ENCODE measurements around the gene TUBA4B.
A peak's percentile ranks its signal among the peaks of the same experiment; 100 is the strongest.

Gene TUBA4B

DNA sequence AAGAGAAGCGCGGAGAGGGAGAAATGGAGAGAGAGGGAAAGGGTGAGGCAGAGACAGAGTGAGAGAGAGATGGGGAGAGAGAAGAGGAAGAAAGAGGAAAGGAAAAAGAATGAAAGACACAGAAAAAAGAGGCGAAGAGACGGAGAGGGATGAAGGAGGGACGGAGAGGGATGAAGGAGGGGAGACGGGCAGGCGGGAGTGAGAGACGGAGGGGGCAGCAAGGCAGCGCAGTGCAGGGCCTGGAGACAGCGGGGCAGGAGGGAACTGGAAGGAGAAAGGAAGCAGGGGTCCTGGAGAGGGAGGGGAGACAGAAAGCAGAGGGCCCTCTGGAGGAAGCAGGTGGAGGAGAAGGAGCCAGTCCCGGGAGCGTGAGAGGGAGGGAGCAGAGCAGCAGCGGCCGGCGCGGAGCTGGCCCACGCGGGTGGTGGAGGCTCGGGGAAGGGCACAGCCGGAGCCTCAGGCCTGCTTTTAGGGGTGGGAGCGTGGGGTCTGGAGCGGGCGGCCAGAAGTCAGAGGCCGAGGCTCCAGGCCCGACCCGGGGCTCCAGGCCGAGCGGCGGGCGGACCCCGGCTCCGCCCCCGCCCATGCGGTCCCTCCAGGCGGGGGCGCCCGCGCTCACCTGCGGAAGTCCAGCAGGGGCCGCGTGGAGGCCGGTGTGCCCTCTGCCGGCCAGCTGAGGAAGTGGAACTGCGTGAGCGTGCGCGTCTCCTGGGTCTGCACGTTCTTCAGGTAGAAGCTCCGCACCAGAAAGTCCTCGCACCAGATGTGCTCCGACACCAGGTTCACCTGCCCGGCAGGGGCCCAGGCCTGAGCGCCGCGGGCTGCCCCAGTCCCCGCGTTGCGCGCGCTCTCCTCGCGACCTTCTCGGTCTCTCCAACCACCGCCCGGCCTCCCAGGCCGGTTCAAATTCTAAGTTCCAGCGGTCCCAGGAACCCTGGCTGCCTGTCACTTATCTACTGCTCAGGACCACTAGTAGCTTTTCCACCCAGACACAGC lies 41.6 kb downstream of the TUBA4B start:
- no peak for TF ChIP-seq SP1 (IDR thresholded peaks at IDR 0.05)
- TF ChIP-seq BHLHE40 (IDR thresholded peaks at IDR 0.05; ENCODE audit: borderline replicate concordance): no peak
- no peak for TF ChIP-seq CTBP1 (IDR thresholded peaks at IDR 0.05; ENCODE audit: borderline replicate concordance)
- TF ChIP-seq NFRKB (IDR thresholded peaks at IDR 0.05): no peak
- TF ChIP-seq FOXM1 (IDR thresholded peaks at IDR 0.05; ENCODE audit: borderline replicate concordance): no peak
- TF ChIP-seq TARDBP (IDR thresholded peaks at IDR 0.05): no peak
- no peak; the same call in 1 of the 2 replicates for TF ChIP-seq L3MBTL2 (conservative IDR thresholded peaks at IDR 0.05)
- TF ChIP-seq, protein P1, sequence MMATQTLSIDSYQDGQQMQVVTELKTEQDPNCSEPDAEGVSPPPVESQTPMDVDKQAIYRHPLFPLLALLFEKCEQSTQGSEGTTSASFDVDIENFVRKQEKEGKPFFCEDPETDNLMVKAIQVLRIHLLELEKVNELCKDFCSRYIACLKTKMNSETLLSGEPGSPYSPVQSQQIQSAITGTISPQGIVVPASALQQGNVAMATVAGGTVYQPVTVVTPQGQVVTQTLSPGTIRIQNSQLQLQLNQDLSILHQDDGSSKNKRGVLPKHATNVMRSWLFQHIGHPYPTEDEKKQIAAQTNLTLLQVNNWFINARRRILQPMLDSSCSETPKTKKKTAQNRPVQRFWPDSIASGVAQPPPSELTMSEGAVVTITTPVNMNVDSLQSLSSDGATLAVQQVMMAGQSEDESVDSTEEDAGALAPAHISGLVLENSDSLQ (IDR thresholded peaks at IDR 0.05): no peak
- no peak for TF ChIP-seq ZNF384 (IDR thresholded peaks at IDR 0.05)
- no peak for TF ChIP-seq LEF1 (IDR thresholded peaks at IDR 0.05; ENCODE audit: borderline replicate concordance)
- ChIA-PET POLR2A (interaction anchor here (0.7 to 3.8 kb wide), 12 partner anchors 11 to 136 kb away, joined by 3 to 22 read pairs (median 4); partner anchors contain the start of genes ANKZF1, ATG9A, CNPPD1 and DNAJB2), CTCF (interaction anchor here (0.6 to 3.2 kb wide), 27 partner anchors 8 to 141 kb away, joined by 3 to 36 read pairs (median 5); partner anchors contain the start of genes ANKZF1, ATG9A, CNPPD1 and DNAJB2)
- peak; percentile 94 for DNase-seq (ENCODE audit: extremely low spot score)

DNA sequence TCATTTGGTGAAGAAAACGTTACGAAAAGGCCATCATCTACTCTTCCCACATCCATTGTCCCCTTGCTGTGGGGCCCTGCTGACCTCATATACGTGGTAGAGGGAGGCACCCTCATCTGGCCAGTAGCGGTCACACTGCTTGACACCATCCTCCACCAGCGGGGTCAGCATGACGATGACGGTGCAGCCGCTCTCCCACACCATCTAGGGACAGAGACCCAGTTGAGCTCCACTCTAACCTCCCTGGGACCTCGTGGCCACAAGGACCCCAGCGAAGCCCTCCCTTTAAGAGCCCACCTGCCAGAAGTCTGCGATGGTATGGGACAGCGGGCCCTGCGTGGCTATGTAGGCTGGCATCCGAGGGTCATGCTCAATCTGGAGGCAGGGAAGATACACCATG lies 43.1 kb downstream of the TUBA4B start:
- ChIA-PET POLR2A (interaction anchor here (3.8 kb wide), 1 partner anchor 18 kb away, joined by 22 read pairs; the partner anchor contains the start of gene DNAJB2), CTCF (interaction anchor here (1.9 to 3.2 kb wide), 2 partner anchors 17 to 51 kb away, joined by 7 to 36 read pairs; partner anchors contain the start of genes DNAJB2, GLB1L and STK16)
- DNase-seq (ENCODE audit: extremely low spot score): no peak
- TF ChIP-seq ARNT (IDR thresholded peaks at IDR 0.05) (no peak), TARDBP (IDR thresholded peaks at IDR 0.05) (no peak), SP1 (IDR thresholded peaks at IDR 0.05) (no peak), FOXK2 (IDR thresholded peaks at IDR 0.05) (no peak), BHLHE40 (IDR thresholded peaks at IDR 0.05; ENCODE audit: borderline replicate concordance) (no peak), FOXM1 (IDR thresholded peaks at IDR 0.05; ENCODE audit: borderline replicate concordance) (no peak), CTBP1 (IDR thresholded peaks at IDR 0.05; ENCODE audit: borderline replicate concordance) (no peak), SUZ12 (IDR thresholded peaks at IDR 0.05) (no peak), ELF4 (IDR thresholded peaks at IDR 0.05) (no peak), NFRKB (IDR thresholded peaks at IDR 0.05) (no peak), L3MBTL2 (conservative IDR thresholded peaks at IDR 0.05) (no peak), HDGF (IDR thresholded peaks at IDR 0.05; ENCODE audit: borderline replicate concordance) (no peak), LEF1 (IDR thresholded peaks at IDR 0.05; ENCODE audit: borderline replicate concordance) (no peak), FOXA1 (IDR thresholded peaks at IDR 0.05) (no peak), ZNF384 (IDR thresholded peaks at IDR 0.05) (no peak)
- TF ChIP-seq, protein P1 (IDR thresholded peaks at IDR 0.05): no peak

DNA sequence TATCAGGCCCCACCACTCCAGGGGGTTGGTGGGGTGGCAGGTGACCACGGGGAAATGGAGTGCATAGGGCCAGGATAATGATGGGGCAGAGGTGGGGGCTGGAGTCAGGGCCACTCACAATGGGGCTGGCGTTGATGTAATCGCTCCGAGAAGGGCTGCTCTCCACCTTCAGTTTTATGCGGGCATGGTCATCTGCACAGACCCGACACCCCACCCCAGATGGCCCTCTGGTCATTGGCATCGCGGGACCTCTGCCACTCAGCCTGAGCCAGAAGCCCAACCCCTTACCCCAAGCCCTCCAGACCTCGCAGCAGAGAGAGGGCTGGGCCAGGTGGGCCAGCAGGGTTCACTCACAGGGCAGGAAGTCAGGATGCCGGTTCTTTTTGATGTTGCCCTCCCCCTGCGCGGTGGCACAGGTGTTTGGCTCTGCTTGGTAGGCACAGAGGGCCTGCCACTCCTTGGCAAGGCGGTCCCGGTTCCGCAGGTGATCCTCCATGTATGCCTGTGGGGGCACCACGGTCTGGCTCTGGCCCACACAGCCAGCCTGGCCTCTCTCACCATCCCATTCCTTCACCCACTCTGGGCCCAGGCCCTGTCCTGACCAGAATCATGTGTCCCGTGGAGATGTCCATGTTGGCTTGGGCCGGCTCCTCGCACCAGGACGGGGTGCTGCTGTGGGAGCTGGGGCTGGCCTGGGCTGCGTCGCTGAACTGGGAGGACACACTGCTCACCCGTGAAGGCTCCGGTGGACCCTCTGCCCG lies 43.8 kb downstream of the TUBA4B start:
- TF ChIP-seq CTBP1 (IDR thresholded peaks at IDR 0.05; ENCODE audit: borderline replicate concordance) (no peak), ARNT (IDR thresholded peaks at IDR 0.05) (no peak), FOXA1 (IDR thresholded peaks at IDR 0.05) (no peak), L3MBTL2 (conservative IDR thresholded peaks at IDR 0.05) (no peak), SP1 (IDR thresholded peaks at IDR 0.05) (no peak), SUZ12 (IDR thresholded peaks at IDR 0.05) (no peak), LEF1 (IDR thresholded peaks at IDR 0.05; ENCODE audit: borderline replicate concordance) (no peak), HDGF (IDR thresholded peaks at IDR 0.05; ENCODE audit: borderline replicate concordance) (no peak), TARDBP (IDR thresholded peaks at IDR 0.05) (no peak), FOXK2 (IDR thresholded peaks at IDR 0.05) (no peak), ELF4 (IDR thresholded peaks at IDR 0.05) (no peak), ZNF384 (IDR thresholded peaks at IDR 0.05) (no peak), FOXM1 (IDR thresholded peaks at IDR 0.05; ENCODE audit: borderline replicate concordance) (no peak)
- TF ChIP-seq, protein P1 (IDR thresholded peaks at IDR 0.05): no peak
- no peak for DNase-seq (ENCODE audit: extremely low spot score)
- ChIA-PET CTCF (no interaction called here), POLR2A (interaction anchor here (1.0 kb wide), 1 partner anchor 19 kb away, joined by 3 read pairs; no protein-coding TSS in a partner anchor)

DNA sequence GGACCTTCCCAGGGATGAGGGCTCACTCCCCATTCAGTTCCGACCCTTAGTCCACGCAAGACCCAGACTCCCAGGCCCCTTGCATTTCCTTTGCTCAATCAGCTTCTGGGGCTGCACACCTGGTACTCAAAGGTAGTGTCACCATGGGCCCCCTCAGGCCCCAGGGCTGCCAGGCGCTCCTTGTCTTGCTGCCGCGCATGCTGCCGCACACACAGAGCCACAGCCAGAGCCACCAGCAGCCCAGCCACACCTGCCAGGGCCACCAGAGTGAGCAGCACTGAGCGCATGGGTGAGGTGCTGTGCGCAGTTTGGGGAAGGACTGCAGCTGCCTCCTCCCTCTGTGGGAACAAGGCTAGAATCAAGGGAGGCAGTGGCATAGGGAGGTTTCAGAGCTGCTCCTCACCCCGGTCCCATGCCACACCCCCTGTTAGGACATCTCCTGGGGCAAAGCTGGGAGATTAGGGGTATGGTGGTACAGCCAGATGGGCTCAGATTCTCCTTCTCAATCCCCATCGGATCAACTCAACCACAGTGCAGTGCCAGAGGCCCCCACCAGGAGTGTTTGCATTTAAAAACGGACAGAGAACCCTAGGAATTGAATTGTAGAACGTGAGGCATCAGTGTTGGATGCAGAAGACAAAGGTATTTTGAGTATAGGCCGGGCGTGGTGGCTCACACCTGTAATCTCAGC lies 44.9 kb downstream of the TUBA4B start:
- TF ChIP-seq BHLHE40 (IDR thresholded peaks at IDR 0.05; ENCODE audit: borderline replicate concordance) (no peak), L3MBTL2 (conservative IDR thresholded peaks at IDR 0.05) (no peak), FOXA1 (IDR thresholded peaks at IDR 0.05) (no peak)
- TF ChIP-seq, protein P1 (IDR thresholded peaks at IDR 0.05): no peak
- ChIA-PET POLR2A (interaction anchor here (1.0 kb wide), 1 partner anchor 20 kb away, joined by 3 read pairs; no protein-coding TSS in a partner anchor), CTCF (no interaction called here)
- DNase-seq (ENCODE audit: extremely low spot score): no peak
